ENCODE results near the gene RPIA.
"Not testable (repeated sequence)": the region's sequence is repeated elsewhere in the genome, so short reads cannot be mapped to it uniquely, and the experiment has no call there.

The RPIA gene

GRCh38 chr2:88691339-88692183 lies at the start of gene RPIA:
Gene RPIA (plus strand): TSS chr2:88691673. CDS start chr2:88691699, 26 bp downstream.
- DNase-seq = peak; percentile 99

- no peak for DNase-seq
Observed at GRCh38 chr2:88642278-88642677, 49.2 kb upstream of the RPIA start.

GRCh38 chr2:88645291-88645882 lies 46.1 kb upstream of the RPIA start:
- DNase-seq = not testable (repeated sequence)

- no peak for DNase-seq
Observed at GRCh38 chr2:88651646-88652045, 39.8 kb upstream of the RPIA start.

- no peak for DNase-seq
Observed at GRCh38 chr2:88654714-88655113, 36.8 kb upstream of the RPIA start.

- DNase-seq = no peak
Observed at GRCh38 chr2:88656690-88657089, 34.8 kb upstream of the RPIA start.

- DNase-seq = no peak
Observed at GRCh38 chr2:88657131-88657530, 34.3 kb upstream of the RPIA start.

- no peak for DNase-seq
Observed at GRCh38 chr2:88658326-88658725, 33.1 kb upstream of the RPIA start.

- no peak for DNase-seq
Observed at GRCh38 chr2:88658881-88659537, 32.5 kb upstream of the RPIA start.

- no peak for DNase-seq
Observed at GRCh38 chr2:88659538-88659915, 31.9 kb upstream of the RPIA start.

- DNase-seq = no peak
Observed at GRCh38 chr2:88660622-88661021, 30.9 kb upstream of the RPIA start.

GRCh38 chr2:88666576-88666975 lies 24.9 kb upstream of the RPIA start:
- no peak for DNase-seq

- DNase-seq = no peak
Observed at GRCh38 chr2:88667219-88667618, 24.3 kb upstream of the RPIA start.

GRCh38 chr2:88668862-88669261 lies 22.6 kb upstream of the RPIA start:
- DNase-seq = no peak

- DNase-seq = peak; percentile 9 to 15
Observed at GRCh38 chr2:88669482-88670214, 21.8 kb upstream of the RPIA start.

GRCh38 chr2:88671786-88672427 lies 19.6 kb upstream of the RPIA start:
- DNase-seq = peak in 1 of 2 donors; percentile 5

GRCh38 chr2:88673363-88673762 lies 18.1 kb upstream of the RPIA start:
- DNase-seq = no peak

GRCh38 chr2:88680266-88680902 lies 11.1 kb upstream of the RPIA start:
- DNase-seq = no peak

GRCh38 chr2:88680916-88681315 lies 10.6 kb upstream of the RPIA start:
- DNase-seq = no peak

- no peak for DNase-seq
Observed at GRCh38 chr2:88683160-88684021, 8.1 kb upstream of the RPIA start.

- no peak for DNase-seq
Observed at GRCh38 chr2:88684519-88684918, 7.0 kb upstream of the RPIA start.

All from activated CD4-positive, alpha-beta T cell treated with anti-CD3 and anti-CD28 coated beads for 4 hours (primary cell).